Liver (tissue), 9 donors: ENCODE data around the gene CCDC7. TPM values are rescaled to one million over a fixed set of nuclear protein-coding genes. Genes with fewer than 3 reads are reported as not detected.

Experiments
- DNase-seq: peaks from one replicate; pipeline ENCODE4 v3.0.0-alpha.2; 2017; ENCODE audit warnings: low spot score
- H3K27ac ChIP-seq, 2 donors: one replicate each; pipeline ENCODE4 v1.7.0; 2013; ENCODE audit warnings: inconsistent platforms in 2 of 2, low read length in 2 of 2, control low read depth in 1 of 2, low read depth in 1 of 2, mild to moderate bottlenecking in 1 of 2
- H3K27me3 ChIP-seq, 4 donors: one replicate each; pipeline versions ENCODE4 v1.6.1 to v1.7.0; 2013; ENCODE audit warnings: low read length in 3 of 4, inconsistent platforms in 1 of 4, mild to moderate bottlenecking in 1 of 4, moderate library complexity in 1 of 4; ENCODE audit not compliant: control insufficient read depth in 4 of 4, insufficient read depth in 4 of 4
- H3K36me3 ChIP-seq, 4 donors: one replicate each; pipeline versions ENCODE4 v1.6.1 to v1.7.0; 2013; ENCODE audit warnings: low read length in 3 of 4, mild to moderate bottlenecking in 3 of 4, low read depth in 1 of 4, moderate library complexity in 1 of 4; ENCODE audit not compliant: control insufficient read depth in 4 of 4, insufficient read depth in 3 of 4
- H3K4me1 ChIP-seq, 4 donors: one replicate each; pipeline versions ENCODE4 v1.6.1 to v1.7.0; 2013; ENCODE audit warnings: low read length in 3 of 4, mild to moderate bottlenecking in 3 of 4, moderate library complexity in 1 of 4; ENCODE audit not compliant: control insufficient read depth in 4 of 4, insufficient read depth in 4 of 4
- H3K4me3 ChIP-seq, 3 donors: one replicate each; pipeline versions ENCODE4 v1.6.1 to v1.7.0; 2013; ENCODE audit warnings: low read length in 3 of 3, control low read depth in 1 of 3, low read depth in 1 of 3, mild to moderate bottlenecking in 1 of 3
- H3K9ac ChIP-seq, 2 donors: one replicate each; pipeline ENCODE4 v1.7.0; 2013; ENCODE audit warnings: low read length in 2 of 2, mild to moderate bottlenecking in 2 of 2, moderate library complexity in 2 of 2, control low read depth in 1 of 2, low read depth in 1 of 2
- H3K9me3 ChIP-seq, 4 donors: one replicate each; pipeline versions ENCODE4 v1.6.1 to v1.7.0; 2013; ENCODE audit warnings: low read length in 3 of 4; ENCODE audit not compliant: control insufficient read depth in 4 of 4
- ATF3 ChIP-seq: IDR thresholded peaks from 2 replicates; pipeline ENCODE4 v1.6.1; 2016; ENCODE audit warnings: antibody characterized with exemption
- CTCF ChIP-seq: fragments of 150-350 bp; IDR thresholded peaks from 2 replicates; pipeline ENCODE4 v1.5.1; 2017; ENCODE audit warnings: improper control_type of control experiment, low read depth, low read length; ENCODE audit not compliant: missing input control
- FOXA1 ChIP-seq: IDR thresholded peaks from 2 replicates; pipeline ENCODE4 v1.6.1; 2016; ENCODE audit warnings: antibody characterized with exemption
- FOXA2 ChIP-seq: IDR thresholded peaks from 2 replicates; pipeline ENCODE4 v1.6.1; 2016; ENCODE audit warnings: antibody characterized with exemption
- GABPA ChIP-seq, 2 donors: IDR thresholded peaks in 1 of 2; conservative IDR thresholded peaks in 1 of 2; 2 replicates each; pipeline ENCODE4 v1.6.1; 2016; ENCODE audit warnings: antibody characterized with exemption in 2 of 2, mild to moderate bottlenecking in 1 of 2, moderate library complexity in 1 of 2
- HNF4A ChIP-seq, 2 donors: conservative IDR thresholded peaks; 2 replicates each; pipeline ENCODE4 v1.6.1; 2016; ENCODE audit warnings: antibody characterized with exemption in 2 of 2, mild to moderate bottlenecking in 2 of 2
- NR2F2 ChIP-seq: IDR thresholded peaks from 2 replicates; pipeline ENCODE4 v1.6.1; 2016; ENCODE audit warnings: antibody characterized with exemption
- RAD21 ChIP-seq, 2 donors: IDR thresholded peaks; 2 replicates each; pipeline ENCODE4 v1.6.1; 2016; ENCODE audit warnings: antibody characterized with exemption in 2 of 2, mild to moderate bottlenecking in 2 of 2
- REST ChIP-seq: IDR thresholded peaks from 2 replicates; pipeline ENCODE4 v1.6.1; 2016; ENCODE audit warnings: antibody characterized with exemption, mild to moderate bottlenecking
- SP1 ChIP-seq: IDR thresholded peaks from 2 replicates; pipeline ENCODE4 v1.6.1; 2018; ENCODE audit warnings: antibody characterized with exemption, mild to moderate bottlenecking
- YY1 ChIP-seq: IDR thresholded peaks from 2 replicates; pipeline ENCODE4 v1.6.1; 2016; ENCODE audit warnings: antibody characterized with exemption, mild to moderate bottlenecking
- WGBS: extraction: QIAGEN DNeasy Blood & Tissue Kit; methylation state at CpG from one replicate; pipeline ENCODE4 v1.1.7; 2013; 5-methylcytosine and 5-hydroxymethylcytosine counted together
- polyA plus RNA-seq, 2 donors: library from polyadenylated mRNA; stranded (reverse) in 1 of 2; unstranded in 1 of 2; fragments of 200-250 nt in 1 of 2; fragments of >200 nt in 1 of 2; fragmentation: Nextera tagmentation in 1 of 2; extraction: Ambion mirVana in 1 of 2; gene quantifications; one replicate each; pipeline versions ENCODE4 v1.2.1 to v1.2.3, GENCODE V29; 2013 to 2015
- total RNA-seq, 2 donors: library from RNA; depleted of rRNA; stranded (reverse); fragments of >200 nt; gene quantifications; one replicate each; pipeline ENCODE4 v1.2.3, GENCODE V29; 2014
- TF ChIP-seq, protein P1 (sequence below): IDR thresholded peaks from 2 replicates; pipeline ENCODE4 v1.6.1; 2016; ENCODE audit warnings: antibody characterized with exemption
- donor health status: healthy.
- donor health status: healthy.
- donor health status: healthy.
- donor health status: healthy.
- donor health status: healthy.

Gene CCDC7
- total and polyA plus RNA-seq, 4 donors, result 0.47 to 5.9 (median 3.2) TPM

GRCh38 chr10:32418572-32418971 lies 27.4 kb upstream of the CCDC7 start (continued):
- TF ChIP-seq CTCF (no peak), HNF4A (conservative IDR thresholded peaks at IDR 0.05) (no peak), FOXA1 (no peak), NR2F2 (no peak)

DNA sequence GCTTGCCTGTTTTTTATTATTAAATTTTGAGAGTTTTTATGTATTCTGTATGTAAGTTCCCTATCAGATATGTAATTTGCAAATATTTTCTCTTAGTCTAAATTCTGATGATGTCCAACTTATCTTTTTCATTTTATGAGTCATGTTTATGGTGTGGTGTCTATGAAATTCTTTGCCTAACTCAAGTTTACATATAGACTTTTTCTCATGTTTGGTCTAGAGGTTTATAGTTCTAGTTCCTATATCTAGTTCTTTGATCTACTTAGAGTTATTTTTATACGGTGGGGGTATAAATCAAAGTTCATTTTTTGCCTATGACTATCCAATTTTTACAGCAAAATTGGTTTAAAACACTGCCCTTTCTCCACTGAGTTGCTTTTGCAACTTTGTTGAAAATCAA lies 26.3 kb upstream of the CCDC7 start:
- TF ChIP-seq FOXA2 (no peak), GABPA (IDR thresholded peaks at IDR 0.05 in 1 of 2, conservative IDR thresholded peaks at IDR 0.05 in 1 of 2) (no peak), REST (no peak), SP1 (no peak), ATF3 (no peak)
- TF ChIP-seq, protein P1, sequence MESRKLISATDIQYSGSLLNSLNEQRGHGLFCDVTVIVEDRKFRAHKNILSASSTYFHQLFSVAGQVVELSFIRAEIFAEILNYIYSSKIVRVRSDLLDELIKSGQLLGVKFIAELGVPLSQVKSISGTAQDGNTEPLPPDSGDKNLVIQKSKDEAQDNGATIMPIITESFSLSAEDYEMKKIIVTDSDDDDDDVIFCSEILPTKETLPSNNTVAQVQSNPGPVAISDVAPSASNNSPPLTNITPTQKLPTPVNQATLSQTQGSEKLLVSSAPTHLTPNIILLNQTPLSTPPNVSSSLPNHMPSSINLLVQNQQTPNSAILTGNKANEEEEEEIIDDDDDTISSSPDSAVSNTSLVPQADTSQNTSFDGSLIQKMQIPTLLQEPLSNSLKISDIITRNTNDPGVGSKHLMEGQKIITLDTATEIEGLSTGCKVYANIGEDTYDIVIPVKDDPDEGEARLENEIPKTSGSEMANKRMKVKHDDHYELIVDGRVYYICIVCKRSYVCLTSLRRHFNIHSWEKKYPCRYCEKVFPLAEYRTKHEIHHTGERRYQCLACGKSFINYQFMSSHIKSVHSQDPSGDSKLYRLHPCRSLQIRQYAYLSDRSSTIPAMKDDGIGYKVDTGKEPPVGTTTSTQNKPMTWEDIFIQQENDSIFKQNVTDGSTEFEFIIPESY, result no peak
- Histone ChIP-seq H3K36me3 (no peaks in the 10 kb centered on the region), H3K27ac (no peak overlapping the region), H3K4me1 (no peaks in the 10 kb centered on the region), H3K9ac (no peak overlapping the region), H3K27me3 (no peaks in the 10 kb centered on the region), H3K9me3 (peaks cover 0 to 5% (median 0%) of the 10 kb centered on the region in 4 donors), H3K4me3 (no peak overlapping the region)
- 68% methylated on average over 1 of the region's 1 CpG for WGBS
- no peak for DNase-seq

DNA sequence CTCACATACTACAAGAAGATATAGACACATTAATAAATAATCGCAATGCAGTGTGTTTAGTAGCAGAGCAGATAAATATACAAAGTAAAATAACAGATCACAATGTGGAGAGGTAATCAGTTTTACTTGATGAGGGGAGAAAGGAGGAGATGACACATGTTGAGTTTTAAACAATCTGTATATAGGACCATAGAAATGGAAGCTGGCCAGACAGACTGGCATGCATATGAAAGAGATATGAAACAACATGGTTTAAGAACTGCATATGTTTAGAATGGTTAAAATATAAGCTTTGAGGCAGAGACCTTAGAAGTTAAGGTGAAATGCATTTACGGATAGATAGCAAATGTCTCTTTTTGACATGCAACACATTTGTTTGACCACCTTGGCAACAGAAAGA lies 19.8 kb upstream of the CCDC7 start:
- TF ChIP-seq YY1, result no peak
- no peak for TF ChIP-seq RAD21 (IDR thresholded peaks at IDR 0.05)
- no peak for TF ChIP-seq NR2F2
- no peak for TF ChIP-seq HNF4A (conservative IDR thresholded peaks at IDR 0.05)
- WGBS, result 92% methylated on average over 2 of the region's 2 CpGs

More for the DNA sequence above, 19.8 kb upstream of the CCDC7 start:
- Histone ChIP-seq H3K4me1 (no peaks in the 10 kb centered on the region), H3K27ac (no peak overlapping the region), H3K27me3 (no peaks in the 10 kb centered on the region), H3K9ac (no peak overlapping the region), H3K4me3 (no peak overlapping the region), H3K36me3 (no peaks in the 10 kb centered on the region), H3K9me3 (peaks cover 0 to 5% (median 0%) of the 10 kb centered on the region in 4 donors)
- DNase-seq, result no peak
